Parathyroid adenoma (tissue), 2 donors: ENCODE measurements around the gene FUT6.

Experiments
- H2AFZ ChIP-seq: fragments of 300-600 bp; sonication (generic); one replicate; pipeline ENCODE4 v1.7.0; 2017; ENCODE audit warnings: antibody characterized with exemption, mild to moderate bottlenecking
- H3K27ac ChIP-seq: fragments of 300-600 bp; sonication (generic); one replicate; pipeline ENCODE4 v1.7.0; 2017
- H3K27me3 ChIP-seq: fragments of 300-600 bp; sonication (generic); one replicate; pipeline ENCODE4 v1.7.0; 2017; ENCODE audit warnings: low read length; ENCODE audit not compliant: control insufficient read depth, insufficient read depth
- H3K36me3 ChIP-seq: fragments of 300-600 bp; sonication (generic); one replicate; pipeline ENCODE4 v1.7.0; 2017; ENCODE audit warnings: low read length; ENCODE audit not compliant: control insufficient read depth, insufficient read depth
- H3K4me1 ChIP-seq: fragments of 300-600 bp; sonication (generic); one replicate; pipeline ENCODE4 v1.7.0; 2017; ENCODE audit warnings: control low read depth
- H3K4me2 ChIP-seq: fragments of 300-600 bp; sonication (generic); one replicate; pipeline ENCODE4 v1.7.0; 2017; ENCODE audit warnings: low read length
- H3K4me3 ChIP-seq: fragments of 300-600 bp; sonication (generic); one replicate; pipeline ENCODE4 v1.7.0; 2017; ENCODE audit warnings: low read depth, low read length
- H3K79me2 ChIP-seq: fragments of 300-600 bp; sonication (generic); one replicate; pipeline ENCODE4 v1.7.0; 2017; ENCODE audit warnings: control low read depth
- H3K9ac ChIP-seq: fragments of 300-600 bp; sonication (generic); one replicate; pipeline ENCODE4 v1.7.0; 2017; ENCODE audit warnings: mild to moderate bottlenecking
- H3K9me3 ChIP-seq: fragments of 300-600 bp; sonication (generic); one replicate; pipeline ENCODE4 v1.7.0; 2017; ENCODE audit warnings: low read length; ENCODE audit not compliant: control insufficient read depth
- TF ChIP-seq, protein P1 (sequence below): fragments of 300-600 bp; sonication (generic); IDR thresholded peaks from one replicate; pipeline ENCODE4 v1.7.0; 2017; ENCODE audit warnings: antibody characterized with exemption, mild to moderate bottlenecking
- donor health status: primary hyperparathyroidism.

Gene FUT6

GRCh38 chr19:5823579-5824281 lies 15.8 kb downstream of the FUT6 start:
- Histone ChIP-seq H3K9me3 (no peaks in the 10 kb centered on the region), H3K4me3 (no peak overlapping the region), H2AFZ (no peak overlapping the region), H3K27ac (no peak overlapping the region), H3K27me3 (no peaks in the 10 kb centered on the region), H3K4me1 (no peaks in the 10 kb centered on the region), H3K36me3 (no peaks in the 10 kb centered on the region), H3K4me2 (no peak overlapping the region), H3K79me2 (no peaks in the 10 kb centered on the region), H3K9ac (no peak overlapping the region)
- TF ChIP-seq, protein P1, sequence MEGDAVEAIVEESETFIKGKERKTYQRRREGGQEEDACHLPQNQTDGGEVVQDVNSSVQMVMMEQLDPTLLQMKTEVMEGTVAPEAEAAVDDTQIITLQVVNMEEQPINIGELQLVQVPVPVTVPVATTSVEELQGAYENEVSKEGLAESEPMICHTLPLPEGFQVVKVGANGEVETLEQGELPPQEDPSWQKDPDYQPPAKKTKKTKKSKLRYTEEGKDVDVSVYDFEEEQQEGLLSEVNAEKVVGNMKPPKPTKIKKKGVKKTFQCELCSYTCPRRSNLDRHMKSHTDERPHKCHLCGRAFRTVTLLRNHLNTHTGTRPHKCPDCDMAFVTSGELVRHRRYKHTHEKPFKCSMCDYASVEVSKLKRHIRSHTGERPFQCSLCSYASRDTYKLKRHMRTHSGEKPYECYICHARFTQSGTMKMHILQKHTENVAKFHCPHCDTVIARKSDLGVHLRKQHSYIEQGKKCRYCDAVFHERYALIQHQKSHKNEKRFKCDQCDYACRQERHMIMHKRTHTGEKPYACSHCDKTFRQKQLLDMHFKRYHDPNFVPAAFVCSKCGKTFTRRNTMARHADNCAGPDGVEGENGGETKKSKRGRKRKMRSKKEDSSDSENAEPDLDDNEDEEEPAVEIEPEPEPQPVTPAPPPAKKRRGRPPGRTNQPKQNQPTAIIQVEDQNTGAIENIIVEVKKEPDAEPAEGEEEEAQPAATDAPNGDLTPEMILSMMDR = no peak

GRCh38 chr19:5822181-5822844 lies 17.2 kb downstream of the FUT6 start:
- H3K36me3 ChIP-seq = no peaks in the 10 kb centered on the region
- H3K79me2 ChIP-seq = no peaks in the 10 kb centered on the region
- no peak overlapping the region for H3K27ac ChIP-seq
- no peak overlapping the region for H3K9ac ChIP-seq
- no peak overlapping the region for H2AFZ ChIP-seq
- no peak overlapping the region for H3K4me2 ChIP-seq
- no peaks in the 10 kb centered on the region for H3K27me3 ChIP-seq
- H3K4me1 ChIP-seq = no peaks in the 10 kb centered on the region
- TF ChIP-seq, protein P1 = no peak
- H3K9me3 ChIP-seq = no peaks in the 10 kb centered on the region
- H3K4me3 ChIP-seq = no peak overlapping the region

GRCh38 chr19:5821521-5822180 lies 17.9 kb downstream of the FUT6 start:
- no peaks in the 10 kb centered on the region for H3K36me3 ChIP-seq
- H3K9me3 ChIP-seq = no peaks in the 10 kb centered on the region
- H3K79me2 ChIP-seq = no peaks in the 10 kb centered on the region
- no peak overlapping the region for H3K4me2 ChIP-seq
- H3K27ac ChIP-seq = no peak overlapping the region
- no peaks in the 10 kb centered on the region for H3K27me3 ChIP-seq
- H3K4me1 ChIP-seq = no peaks in the 10 kb centered on the region
- TF ChIP-seq, protein P1 = no peak
- H3K4me3 ChIP-seq = no peak overlapping the region
- no peak overlapping the region for H2AFZ ChIP-seq
- no peak overlapping the region for H3K9ac ChIP-seq

DNA sequence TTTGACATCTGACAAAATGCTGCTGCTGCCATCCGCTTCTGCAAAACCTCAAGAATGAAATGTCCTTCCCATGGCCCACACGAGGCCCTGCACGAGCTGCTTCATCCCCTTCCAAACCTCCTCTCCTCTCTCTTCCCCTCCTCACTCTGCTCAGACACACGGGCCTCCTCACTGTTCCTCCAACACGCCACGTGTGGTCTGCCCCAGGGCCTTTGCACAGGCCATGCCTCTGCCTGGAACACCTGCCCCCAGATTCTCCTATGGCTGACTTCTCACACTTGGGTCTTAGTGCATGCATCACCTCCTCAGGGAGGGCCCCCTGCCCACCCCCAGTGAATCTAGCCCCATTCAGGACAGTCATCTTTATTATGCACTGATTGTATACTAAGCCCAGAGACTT lies 18.7 kb downstream of the FUT6 start:
- TF ChIP-seq, protein P1 = no peak

More for the DNA sequence above, 18.7 kb downstream of the FUT6 start:
- Histone ChIP-seq H3K9me3 (no peaks in the 10 kb centered on the region), H3K4me3 (no peak overlapping the region), H3K36me3 (no peaks in the 10 kb centered on the region), H3K4me2 (no peak overlapping the region), H3K27ac (no peak overlapping the region), H3K9ac (no peak overlapping the region), H3K27me3 (no peaks in the 10 kb centered on the region), H3K4me1 (no peaks in the 10 kb centered on the region), H2AFZ (no peak overlapping the region), H3K79me2 (no peaks in the 10 kb centered on the region)
